MG63 (cell line): ENCODE results near the gene FDPS. TPM values are rescaled to one million over a fixed set of nuclear protein-coding genes. Genes with fewer than 3 reads are reported as not detected.

Source experiments
- DNase-seq: peaks from one replicate; pipeline ENCODE4 v3.0.0-alpha.2; 2020
- H3K27me3 ChIP-seq: fragments of 250-450 bp; sonication (Bioruptor Pico); 2 replicates; pipeline ENCODE4 v1.5.1; 2020; ENCODE audit warnings: mild to moderate bottlenecking, moderate library complexity
- H3K36me3 ChIP-seq: fragments of 250-450 bp; sonication (Bioruptor Pico); 2 replicates; pipeline ENCODE4 v1.5.1; 2020; ENCODE audit warnings: mild to moderate bottlenecking, moderate library complexity
- H3K4me3 ChIP-seq: fragments of 250-450 bp; sonication (Bioruptor Pico); 2 replicates; pipeline ENCODE4 v1.5.1; 2020; ENCODE audit warnings: mild to moderate bottlenecking, moderate library complexity
- H3K9me3 ChIP-seq: fragments of 250-450 bp; sonication (Bioruptor Pico); 2 replicates; pipeline ENCODE4 v1.5.1; 2020; ENCODE audit warnings: mild to moderate bottlenecking, moderate library complexity
- total RNA-seq: library from RNA; depleted of rRNA; stranded (reverse); fragments of >200 nt; shearing (Covaris generic); gene quantifications from 2 replicates; pipeline ENCODE4 v1.2.3, GENCODE V29; 2014; ENCODE audit warnings: low replicate concordance

FDPS gene
- total RNA-seq, 1 experiment from 2014 or later, result 286 TPM

DNA sequence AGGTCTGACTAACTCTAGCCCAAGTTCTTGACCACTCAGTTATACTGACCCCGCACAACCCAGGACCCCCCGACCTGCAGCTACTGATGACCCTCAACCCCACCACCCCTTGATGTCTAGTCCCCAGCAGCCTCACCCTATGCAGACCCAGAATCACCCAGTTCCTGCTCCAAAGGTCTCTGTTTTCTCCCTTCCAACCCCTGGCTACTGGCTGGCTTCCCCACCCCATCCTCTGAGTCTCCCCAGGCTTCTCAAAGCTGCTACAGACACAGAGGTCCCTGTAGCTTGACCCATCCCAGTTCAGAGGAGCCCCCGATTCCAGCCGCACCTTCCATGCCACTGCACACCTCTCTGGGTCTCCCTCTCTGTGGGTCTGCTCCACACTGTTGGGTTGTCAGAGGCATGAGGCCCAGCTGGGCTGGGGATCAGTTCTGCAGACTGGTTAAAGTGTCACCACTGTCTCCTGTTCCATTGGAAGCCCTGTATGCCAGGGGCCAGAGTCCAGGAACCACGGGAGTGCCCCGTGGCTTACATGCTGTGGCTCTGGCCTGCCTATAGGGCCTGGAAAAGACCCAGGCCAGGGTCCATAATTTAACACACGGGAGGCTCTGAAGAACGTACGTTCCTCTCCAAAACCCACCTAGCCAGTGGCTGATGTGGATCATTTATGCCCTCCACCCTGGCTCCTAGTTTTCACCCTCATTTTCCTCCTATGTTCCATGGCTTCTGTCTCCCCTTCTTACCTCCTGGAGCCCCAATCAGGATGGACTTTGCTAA, 7.9 kb upstream of the FDPS start:
- H3K9me3 ChIP-seq, result no peaks in the 10 kb centered on the region
- H3K27me3 ChIP-seq, result no peaks in the 10 kb centered on the region; the same call in 1 of the 2 replicates
- no peaks in the 10 kb centered on the region for H3K36me3 ChIP-seq
- no peak for DNase-seq
- no peak overlapping the region for H3K4me3 ChIP-seq

DNA sequence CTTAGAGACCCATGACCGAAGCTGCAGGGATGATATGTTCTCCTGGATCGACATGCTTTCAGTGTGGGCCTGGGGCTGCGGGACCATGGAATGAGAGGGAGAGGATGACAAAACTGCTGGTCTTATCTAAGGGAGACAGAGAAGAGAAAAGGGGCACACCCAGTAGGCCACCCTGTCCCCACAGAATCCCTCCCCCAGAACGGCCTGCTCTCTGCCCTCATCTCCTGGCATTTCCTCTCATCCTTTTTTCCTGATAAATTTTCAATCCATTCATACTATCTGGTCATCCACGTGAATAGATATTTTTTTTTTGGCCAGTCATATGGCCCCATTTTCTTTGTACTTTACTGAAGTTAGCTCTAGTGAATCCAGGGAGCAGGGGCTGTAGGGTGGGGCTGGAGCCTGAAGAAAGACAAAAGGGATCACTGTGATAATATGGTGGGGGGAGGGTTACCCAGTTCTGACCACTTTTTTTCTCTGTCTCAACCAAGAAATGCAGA, 7.3 kb upstream of the FDPS start, which contains the start of gene PKLR:
PKLR (minus strand) TSS at position 97 of the 500 bp plus-strand sequence; CDS start at position 54, 43 bp downstream.
- H3K4me3 ChIP-seq, result no peak within 1 kb of the TSS
- no peaks in the 10 kb centered on the region for H3K9me3 ChIP-seq
- no peaks in the 10 kb centered on the region for H3K36me3 ChIP-seq
- DNase-seq, result no peak
- no peaks in the 10 kb centered on the region; the same call in 1 of the 2 replicates for H3K27me3 ChIP-seq

DNA sequence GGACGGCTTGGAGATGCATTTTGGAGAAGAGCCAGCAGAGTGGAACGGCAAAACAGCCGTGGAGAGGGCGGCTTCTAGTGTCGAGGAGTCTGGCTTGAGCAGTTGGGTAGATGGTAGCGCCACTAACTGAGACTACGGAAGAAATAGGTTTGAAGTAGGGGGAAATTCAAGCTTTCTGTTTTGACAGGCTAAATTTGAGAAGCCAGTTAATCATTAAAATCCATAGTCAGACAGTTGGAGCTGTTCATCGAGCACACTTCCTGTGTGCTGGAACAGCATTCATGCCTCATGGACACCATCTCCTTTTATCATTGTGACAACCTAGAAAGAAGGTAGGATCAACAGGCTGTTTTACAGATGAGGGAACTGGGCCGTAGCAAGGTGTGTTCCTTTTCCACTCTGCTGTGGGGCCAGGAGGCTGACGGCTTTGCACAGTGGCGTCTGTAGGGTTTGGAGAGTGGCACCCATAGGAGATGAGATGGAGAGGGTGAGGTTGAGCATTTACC, 4.1 kb upstream of the FDPS start:
- no peaks in the 10 kb centered on the region; the same call in 1 of the 2 replicates for H3K36me3 ChIP-seq
- DNase-seq, result no peak
- H3K27me3 ChIP-seq, result no peaks in the 10 kb centered on the region
- no peaks in the 10 kb centered on the region for H3K9me3 ChIP-seq
- no peak overlapping the region for H3K4me3 ChIP-seq

DNA sequence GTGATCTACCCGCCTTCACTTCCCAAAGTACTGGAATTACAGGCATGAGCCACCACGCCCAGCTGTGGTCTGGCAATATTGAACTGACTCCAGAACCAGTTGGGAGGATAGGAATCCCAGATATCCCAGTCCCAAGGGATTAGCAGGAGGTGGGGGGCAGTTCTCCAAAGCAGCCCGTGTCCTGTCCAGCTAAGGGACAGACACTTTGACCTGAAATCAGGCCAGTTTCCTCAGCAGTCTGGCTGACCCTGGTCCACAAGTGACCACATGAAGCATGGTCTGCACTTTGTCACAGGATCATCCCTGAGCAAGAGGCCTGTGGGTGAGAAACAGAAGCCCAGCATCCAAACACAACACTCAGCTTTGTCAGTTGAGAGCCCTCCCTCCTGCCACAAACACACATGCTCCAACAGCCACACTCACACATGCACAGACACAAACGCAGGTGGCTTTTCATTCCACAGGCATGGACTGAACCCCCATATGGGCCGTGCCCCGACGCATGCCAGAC, 2.7 kb upstream of the FDPS start:
- Histone ChIP-seq H3K9me3 (no peaks in the 10 kb centered on the region), H3K27me3 (no peaks in the 10 kb centered on the region), H3K36me3 (peaks cover 8% of the 10 kb centered on the region), H3K4me3 (no peak overlapping the region)
- peak; percentile 47 for DNase-seq

DNA sequence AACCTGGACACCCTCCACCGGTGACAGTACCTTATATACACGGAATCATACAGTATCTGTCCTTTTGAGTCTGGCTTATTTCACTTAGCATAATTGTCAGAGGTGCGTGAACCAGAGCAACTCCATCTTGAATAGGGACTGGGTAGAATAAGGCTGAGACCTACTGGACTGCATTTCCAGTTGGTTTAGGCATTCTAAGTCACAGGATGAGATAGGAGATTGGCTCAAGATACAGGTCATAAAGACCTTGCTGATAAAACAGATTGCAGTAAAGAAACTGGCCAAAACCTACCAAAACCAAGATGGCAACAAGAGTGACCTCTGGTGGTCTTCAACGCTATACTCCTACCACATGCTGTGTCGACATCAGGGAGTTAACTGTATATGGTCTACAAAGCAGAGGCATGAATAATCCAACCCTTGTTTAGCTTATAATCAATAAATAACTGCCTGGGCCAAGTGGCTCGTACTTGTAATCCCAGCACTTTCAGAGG, 1.4 kb upstream of the FDPS start:
- Histone ChIP-seq H3K36me3 (peaks cover 20% of the 10 kb centered on the region), H3K27me3 (no peaks in the 10 kb centered on the region), H3K4me3 (no peak overlapping the region), H3K9me3 (no peaks in the 10 kb centered on the region)
- DNase-seq, result no peak

DNA sequence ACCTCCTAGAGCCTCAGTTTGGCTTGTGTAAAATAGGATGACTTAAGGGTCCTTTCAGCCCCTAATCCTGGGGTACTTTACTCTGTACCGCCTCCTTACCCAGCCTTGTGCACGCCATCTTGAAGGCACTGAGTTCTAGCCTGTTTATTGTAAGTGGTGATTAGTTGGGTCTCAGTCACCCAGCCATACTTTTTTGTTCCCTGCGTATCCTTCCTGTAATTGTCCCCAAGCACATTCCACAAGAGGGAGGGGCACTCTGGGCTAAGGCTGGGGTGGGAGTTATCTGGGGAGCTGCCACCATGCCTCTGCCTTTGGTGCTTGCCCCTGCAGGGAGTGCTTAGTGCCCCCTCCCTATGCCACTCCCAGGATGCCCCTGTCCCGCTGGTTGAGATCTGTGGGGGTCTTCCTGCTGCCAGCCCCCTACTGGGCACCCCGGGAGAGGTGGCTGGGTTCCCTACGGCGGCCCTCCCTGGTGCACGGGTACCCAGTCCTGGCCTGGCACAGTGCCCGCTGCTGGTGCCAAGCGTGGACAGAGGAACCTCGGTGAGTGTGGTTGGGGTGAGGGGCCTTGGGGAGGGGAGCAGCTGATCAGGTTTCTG, 856 bp downstream of the FDPS start:
- H3K36me3 ChIP-seq, result peaks cover 34% of the 10 kb centered on the region
- DNase-seq, result peak; percentile 30
- no peaks in the 10 kb centered on the region for H3K9me3 ChIP-seq
- peak overlapping the region; percentile 81 for H3K4me3 ChIP-seq
- no peaks in the 10 kb centered on the region for H3K27me3 ChIP-seq

DNA sequence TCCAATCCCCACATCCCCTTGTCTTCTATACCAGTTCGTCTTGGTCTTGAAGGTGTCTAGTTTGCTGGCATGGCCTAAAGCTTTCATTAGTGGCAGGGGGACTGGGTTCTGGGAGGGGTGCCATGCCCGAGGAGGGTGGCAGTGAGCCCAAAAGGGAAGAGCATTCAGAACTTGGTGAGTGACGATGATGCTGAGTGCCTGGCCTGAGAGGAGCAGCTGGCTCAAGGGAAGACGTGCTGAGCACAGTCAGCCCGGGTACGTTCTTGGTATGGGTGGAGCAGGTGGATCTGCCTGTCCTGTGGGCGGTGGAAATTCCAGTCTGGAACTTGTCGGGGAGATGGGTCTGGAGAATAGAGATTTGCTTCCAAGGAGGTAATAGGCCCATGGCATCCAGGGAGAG, 4.6 kb downstream of the FDPS start:
- Histone ChIP-seq H3K4me3 (no peak overlapping the region), H3K36me3 (peaks cover 59% of the 10 kb centered on the region), H3K27me3 (no peaks in the 10 kb centered on the region), H3K9me3 (no peaks in the 10 kb centered on the region)
- DNase-seq, result no peak

DNA sequence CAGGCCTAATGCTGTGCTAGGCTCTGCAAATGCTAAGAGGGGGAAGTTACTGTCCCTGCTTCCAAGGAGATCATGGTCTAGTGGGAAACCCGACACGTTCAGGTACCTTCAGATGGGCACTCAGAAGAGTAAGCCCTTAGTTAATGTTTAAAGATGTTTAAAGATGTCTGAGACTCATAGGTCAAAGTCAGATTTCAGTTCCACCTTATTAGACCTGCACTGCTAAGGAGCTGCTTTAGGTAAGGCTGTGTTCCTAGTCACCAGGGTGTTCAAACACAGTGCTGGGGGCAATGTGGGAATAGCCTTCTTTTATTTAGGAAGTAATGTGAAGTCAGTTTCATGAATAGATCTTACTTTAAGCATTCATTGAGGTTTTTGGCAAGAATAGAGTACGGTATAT, 8.3 kb downstream of the FDPS start:
- Histone ChIP-seq H3K9me3 (no peaks in the 10 kb centered on the region), H3K4me3 (no peak overlapping the region), H3K36me3 (peaks cover 64% of the 10 kb centered on the region), H3K27me3 (no peaks in the 10 kb centered on the region)
- no peak for DNase-seq

DNA sequence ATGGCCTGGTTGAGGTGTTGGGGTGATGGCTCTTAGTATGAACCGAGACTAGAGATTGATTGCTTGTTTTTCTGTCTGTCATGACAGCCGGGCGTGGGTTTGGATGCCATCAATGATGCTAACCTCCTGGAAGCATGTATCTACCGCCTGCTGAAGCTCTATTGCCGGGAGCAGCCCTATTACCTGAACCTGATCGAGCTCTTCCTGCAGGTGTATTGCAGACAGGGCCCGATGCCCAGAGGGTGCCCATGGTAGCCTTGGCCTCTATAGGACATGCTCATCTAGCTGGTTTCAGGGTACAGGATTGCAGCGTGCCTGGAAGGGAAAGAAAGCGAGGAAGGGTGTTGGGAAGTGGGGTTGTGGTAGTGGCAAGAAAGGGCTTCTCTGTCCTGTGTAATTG, 9.4 kb downstream of the FDPS start:
- no peaks in the 10 kb centered on the region for H3K27me3 ChIP-seq
- no peak overlapping the region for H3K4me3 ChIP-seq
- no peaks in the 10 kb centered on the region for H3K9me3 ChIP-seq
- H3K36me3 ChIP-seq, result peaks cover 55% of the 10 kb centered on the region
- no peak for DNase-seq

DNA sequence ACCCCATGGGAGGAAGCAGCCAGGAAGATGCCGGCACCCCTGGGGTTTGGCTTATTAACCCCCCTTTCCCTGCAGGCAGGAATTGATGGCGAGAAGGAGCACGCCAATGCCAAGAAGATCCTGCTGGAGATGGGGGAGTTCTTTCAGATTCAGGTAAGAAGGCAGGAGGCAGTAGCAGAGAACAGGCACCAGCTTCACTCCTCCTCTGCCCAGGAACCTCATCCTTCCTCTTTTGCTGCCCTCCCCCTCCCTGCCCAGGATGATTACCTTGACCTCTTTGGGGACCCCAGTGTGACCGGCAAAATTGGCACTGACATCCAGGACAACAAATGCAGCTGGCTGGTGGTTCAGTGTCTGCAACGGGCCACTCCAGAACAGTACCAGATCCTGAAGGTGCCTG, 10.9 kb downstream of the FDPS start:
- H3K27me3 ChIP-seq, result no peaks in the 10 kb centered on the region
- DNase-seq, result no peak
- H3K36me3 ChIP-seq, result peaks cover 47% of the 10 kb centered on the region
- H3K9me3 ChIP-seq, result no peaks in the 10 kb centered on the region
- no peak overlapping the region for H3K4me3 ChIP-seq

DNA sequence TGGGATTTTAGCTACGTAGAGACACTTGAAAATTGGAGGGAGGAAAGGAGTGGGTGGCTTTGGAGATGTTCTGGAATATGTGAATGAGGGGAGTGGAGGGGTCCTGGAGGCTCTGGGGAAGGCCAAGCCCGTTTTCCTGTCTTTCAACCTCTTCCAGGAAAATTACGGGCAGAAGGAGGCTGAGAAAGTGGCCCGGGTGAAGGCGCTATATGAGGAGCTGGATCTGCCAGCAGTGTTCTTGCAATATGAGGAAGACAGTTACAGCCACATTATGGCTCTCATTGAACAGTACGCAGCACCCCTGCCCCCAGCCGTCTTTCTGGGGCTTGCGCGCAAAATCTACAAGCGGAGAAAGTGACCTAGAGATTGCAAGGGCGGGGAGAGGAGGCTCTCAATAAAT, 11.6 kb downstream of the FDPS start:
- Histone ChIP-seq H3K27me3 (no peaks in the 10 kb centered on the region), H3K4me3 (no peak overlapping the region), H3K36me3 (peaks cover 41% of the 10 kb centered on the region), H3K9me3 (no peaks in the 10 kb centered on the region)
- DNase-seq, result no peak

DNA sequence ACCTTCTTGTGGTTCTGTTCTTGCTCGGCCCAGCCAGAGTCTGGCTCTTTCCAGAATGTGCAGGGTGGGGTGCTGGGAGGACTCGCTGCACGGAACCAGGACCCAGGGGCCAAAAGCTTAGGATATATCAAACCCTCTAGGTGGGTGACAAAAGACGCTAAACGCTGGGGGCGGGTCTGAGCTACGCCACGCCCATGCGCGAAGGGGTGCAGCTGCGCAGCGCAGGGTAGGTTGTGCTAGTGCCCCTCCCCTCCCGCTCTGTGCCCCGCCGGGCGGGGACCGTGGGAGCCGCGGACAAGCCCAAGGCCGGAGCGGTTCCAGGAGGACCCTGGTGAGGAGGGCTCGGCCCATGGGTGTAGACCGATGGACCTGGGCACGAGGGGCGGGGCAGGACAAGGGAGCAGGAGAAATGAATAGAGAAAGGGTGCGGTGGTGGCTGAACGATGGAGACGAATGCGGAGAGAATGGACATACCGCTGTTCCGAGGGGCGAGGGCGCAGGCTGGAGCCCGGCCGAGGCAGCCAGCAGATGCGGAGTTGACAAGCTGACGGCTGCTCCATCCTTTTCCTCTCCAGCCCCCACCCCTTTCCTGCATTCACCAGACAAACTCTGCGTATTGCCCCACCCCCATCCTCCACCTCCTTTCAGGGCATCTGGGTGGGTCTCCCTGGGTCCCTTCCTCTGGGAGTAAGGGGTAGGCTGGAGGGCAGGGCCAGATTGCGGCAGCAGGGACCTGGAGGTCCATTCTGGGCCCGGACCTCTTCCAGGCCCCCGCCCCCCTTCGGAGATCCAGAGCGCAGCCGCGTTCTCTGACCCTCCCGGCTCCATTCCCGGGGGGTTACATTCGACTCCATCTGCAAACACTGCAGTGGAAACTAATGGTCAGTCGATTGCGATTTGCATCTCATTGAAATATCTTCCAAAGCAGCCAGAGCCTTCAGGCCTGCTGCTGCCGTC, 12.3 kb downstream of the FDPS start, which contains the start of gene RUSC1:
RUSC1 (plus strand) TSS at position 234 of the 957 bp plus-strand sequence. CDS start 880 bp downstream, outside the sequence.
- DNase-seq, result no peak
- H3K36me3 ChIP-seq, result peaks cover 45% of the 10 kb centered on the region
- no peak within 1 kb of the TSS for H3K4me3 ChIP-seq
- H3K27me3 ChIP-seq, result no peaks in the 10 kb centered on the region
- H3K9me3 ChIP-seq, result no peaks in the 10 kb centered on the region

DNA sequence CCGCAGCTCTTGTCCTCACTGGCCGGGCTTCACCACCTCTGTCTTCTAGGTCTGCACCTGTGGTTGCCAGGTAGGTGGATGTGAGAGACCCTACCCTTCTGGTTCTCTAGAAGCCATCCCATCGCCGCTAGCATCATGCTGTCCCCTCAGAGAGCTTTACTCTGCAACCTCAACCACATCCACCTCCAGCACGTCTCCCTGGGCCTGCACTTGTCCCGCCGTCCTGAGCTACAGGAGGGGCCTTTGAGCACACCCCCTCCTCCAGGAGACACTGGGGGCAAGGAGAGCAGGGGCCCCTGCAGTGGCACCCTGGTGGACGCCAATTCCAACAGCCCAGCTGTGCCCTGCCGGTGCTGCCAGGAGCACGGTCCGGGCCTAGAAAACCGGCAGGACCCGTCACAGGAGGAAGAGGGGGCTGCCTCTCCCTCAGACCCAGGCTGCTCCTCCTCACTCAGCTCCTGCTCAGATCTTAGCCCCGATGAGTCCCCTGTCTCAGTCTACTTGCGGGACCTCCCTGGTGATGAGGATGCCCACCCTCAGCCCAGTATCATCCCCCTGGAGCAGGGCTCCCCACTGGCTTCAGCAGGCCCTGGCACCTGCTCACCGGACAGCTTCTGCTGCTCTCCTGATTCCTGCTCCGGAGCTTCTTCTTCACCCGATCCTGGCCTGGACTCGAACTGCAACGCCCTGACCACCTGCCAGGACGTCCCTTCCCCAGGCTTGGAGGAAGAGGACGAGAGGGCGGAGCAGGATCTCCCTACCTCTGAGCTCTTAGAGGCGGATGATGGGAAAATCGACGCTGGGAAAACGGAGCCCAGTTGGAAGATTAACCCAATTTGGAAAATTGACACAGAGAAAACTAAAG, 13.2 kb downstream of the FDPS start:
- Histone ChIP-seq H3K27me3 (no peaks in the 10 kb centered on the region), H3K36me3 (peaks cover 41% of the 10 kb centered on the region), H3K4me3 (peak overlapping the region; percentile 79), H3K9me3 (no peaks in the 10 kb centered on the region)
- no peak for DNase-seq

DNA sequence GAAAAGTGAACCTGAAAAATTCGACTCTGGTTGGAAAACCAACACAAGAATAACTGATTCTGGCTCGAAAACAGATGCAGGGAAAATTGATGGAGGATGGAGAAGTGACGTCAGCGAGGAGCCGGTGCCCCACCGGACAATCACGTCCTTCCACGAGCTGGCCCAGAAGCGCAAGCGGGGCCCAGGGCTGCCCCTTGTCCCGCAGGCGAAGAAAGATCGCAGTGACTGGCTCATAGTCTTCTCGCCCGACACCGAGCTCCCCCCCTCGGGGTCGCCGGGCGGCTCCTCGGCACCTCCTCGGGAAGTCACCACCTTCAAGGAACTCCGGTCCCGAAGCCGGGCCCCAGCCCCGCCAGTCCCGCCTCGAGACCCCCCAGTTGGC, 13.9 kb downstream of the FDPS start:
- peak overlapping the region; percentile 79 for H3K4me3 ChIP-seq
- no peak for DNase-seq

DNA sequence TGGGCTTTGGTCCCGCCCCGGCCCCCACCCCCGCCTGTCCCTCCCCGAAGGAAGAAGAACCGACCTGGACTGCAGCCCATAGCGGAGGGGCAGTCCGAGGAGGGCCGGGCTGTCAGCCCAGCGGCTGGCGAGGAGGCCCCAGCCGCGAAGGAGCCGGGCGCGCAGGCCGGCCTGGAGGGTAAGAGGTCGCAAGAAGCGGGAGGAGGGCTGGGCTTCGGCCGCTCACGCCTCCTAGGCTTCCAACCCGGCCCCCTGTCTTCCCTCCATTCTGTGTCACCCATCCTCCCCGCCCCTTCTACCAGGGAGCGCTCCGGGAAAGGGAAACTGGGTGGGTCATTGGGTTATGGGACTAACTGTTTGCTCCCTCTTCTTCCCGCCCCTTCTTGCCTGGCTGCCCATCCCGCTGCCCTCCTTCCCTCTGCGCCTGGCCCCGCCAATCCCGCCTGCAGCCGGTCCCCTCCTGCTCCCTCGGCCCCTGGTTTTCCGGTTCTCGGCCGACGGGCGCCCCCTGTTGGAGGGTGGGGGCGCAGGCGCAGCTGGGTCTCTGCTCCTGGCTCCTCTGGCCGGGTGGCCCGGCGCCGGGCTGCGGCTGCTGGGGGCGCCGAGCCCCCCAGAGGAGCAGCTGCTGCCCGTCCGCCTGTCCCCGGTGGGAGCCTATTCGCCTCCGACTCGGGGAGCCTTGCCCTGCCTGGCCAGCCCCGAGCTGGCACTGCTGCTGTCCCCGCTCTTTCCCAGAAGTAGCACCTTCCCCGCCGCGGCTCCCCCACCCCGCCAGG, 14.5 kb downstream of the FDPS start:
- DNase-seq, result peak; percentile 98
- H3K27me3 ChIP-seq, result no peaks in the 10 kb centered on the region
- H3K9me3 ChIP-seq, result no peaks in the 10 kb centered on the region
- H3K36me3 ChIP-seq, result peaks cover 41% of the 10 kb centered on the region
- peak overlapping the region; percentile 79 for H3K4me3 ChIP-seq

More for the DNA sequence above, 13.9 kb downstream of the FDPS start:
- H3K36me3 ChIP-seq, result peaks cover 41% of the 10 kb centered on the region
- H3K9me3 ChIP-seq, result no peaks in the 10 kb centered on the region
- H3K27me3 ChIP-seq, result no peaks in the 10 kb centered on the region
